LHCN-M2 (cell line): Measurements from ENCODE around the gene ZNF526. TPM values are rescaled to one million over a fixed set of nuclear protein-coding genes. Genes with fewer than 3 reads are reported as not detected.

ENCODE experiments used
- DNase-seq: peaks from one replicate; pipeline ENCODE4 v3.0.0-alpha.2; 2012; ENCODE audit warnings: low read depth
- polyA plus RNA-seq: library from polyadenylated mRNA; unstranded; fragments of >200 nt; gene quantifications from one replicate; pipeline ENCODE4 v1.2.1, GENCODE V29; 2012; ENCODE audit warnings: missing spikeins
- total RNA-seq: library from RNA; depleted of rRNA; stranded (reverse); fragments of >200 nt; gene quantifications from 2 replicates; pipeline ENCODE4 v1.2.3, GENCODE V29; 2014; rRNA removed

Gene ZNF526
- 7.2 and 7.8 TPM in 2 replicates for total RNA-seq
- polyA plus RNA-seq = 7.2 TPM

GRCh38 chr19:42219812-42220750 is at the start of gene ZNF526:
TSS of gene ZNF526 (plus strand) at chr19:42220312. CDS start at chr19:42224404, 4,092 bp downstream.
- peak; percentile 96 for DNase-seq

GRCh38 chr19:42170715-42171114 is 49.4 kb upstream of the ZNF526 start:
- no peak for DNase-seq

GRCh38 chr19:42172261-42172660 is 47.9 kb upstream of the ZNF526 start:
- no peak for DNase-seq

- DNase-seq = no peak
Observed at GRCh38 chr19:42173695-42174094, 46.4 kb upstream of the ZNF526 start.

- no peak for DNase-seq
Observed at GRCh38 chr19:42174188-42174587, 45.9 kb upstream of the ZNF526 start.

GRCh38 chr19:42174958-42175734 is 45.0 kb upstream of the ZNF526 start:
- DNase-seq = no peak

- DNase-seq = peak; percentile 8
Observed at GRCh38 chr19:42175952-42176648, 44.0 kb upstream of the ZNF526 start.

GRCh38 chr19:42176649-42176989 is 43.5 kb upstream of the ZNF526 start:
- DNase-seq = no peak

- DNase-seq = peak; percentile 70
Observed at GRCh38 chr19:42176990-42177685, 43.0 kb upstream of the ZNF526 start.

GRCh38 chr19:42177686-42178019 is 42.5 kb upstream of the ZNF526 start:
- no peak for DNase-seq

- no peak for DNase-seq
Observed at GRCh38 chr19:42178791-42179674, 41.1 kb upstream of the ZNF526 start.

- DNase-seq = peak; percentile 77
Observed at GRCh38 chr19:42184401-42184861, 35.7 kb upstream of the ZNF526 start.

- DNase-seq = no peak
Observed at GRCh38 chr19:42185277-42185676, 34.8 kb upstream of the ZNF526 start.

- DNase-seq = no peak
Observed at GRCh38 chr19:42188665-42189064, 31.4 kb upstream of the ZNF526 start.

GRCh38 chr19:42189133-42189532 is 31.0 kb upstream of the ZNF526 start:
- DNase-seq = peak; percentile 37

- no peak for DNase-seq
Observed at GRCh38 chr19:42191330-42191729, 28.8 kb upstream of the ZNF526 start.

GRCh38 chr19:42191855-42192254 is 28.3 kb upstream of the ZNF526 start:
- peak; percentile 46 for DNase-seq

- DNase-seq = no peak
Observed at GRCh38 chr19:42193294-42193693, 26.8 kb upstream of the ZNF526 start.

- DNase-seq = no peak
Observed at GRCh38 chr19:42193706-42194105, 26.4 kb upstream of the ZNF526 start.
